Posterior cingulate gyrus (tissue), 11 donors: ENCODE data around the gene STON2.

Experiments used
- DNase-seq, 10 donors: peaks; one replicate each; pipeline versions ENCODE4 v3.0.0 to v3.0.0-alpha.2; 2020 to 2021; ENCODE audit warnings: mixed read lengths in 3 of 10
- intact Hi-C: fragments of 100-400 bp; cut with DNase I; formaldehyde crosslinking; loops from one replicate; pipeline ENCODE4 v1.15.1; 2023

Gene STON2

GRCh38 chr14:81427348-81428058 lies 27.4 kb upstream of the STON2 start:
- no peak for DNase-seq
- intact Hi-C loops: no loop called here

DNA sequence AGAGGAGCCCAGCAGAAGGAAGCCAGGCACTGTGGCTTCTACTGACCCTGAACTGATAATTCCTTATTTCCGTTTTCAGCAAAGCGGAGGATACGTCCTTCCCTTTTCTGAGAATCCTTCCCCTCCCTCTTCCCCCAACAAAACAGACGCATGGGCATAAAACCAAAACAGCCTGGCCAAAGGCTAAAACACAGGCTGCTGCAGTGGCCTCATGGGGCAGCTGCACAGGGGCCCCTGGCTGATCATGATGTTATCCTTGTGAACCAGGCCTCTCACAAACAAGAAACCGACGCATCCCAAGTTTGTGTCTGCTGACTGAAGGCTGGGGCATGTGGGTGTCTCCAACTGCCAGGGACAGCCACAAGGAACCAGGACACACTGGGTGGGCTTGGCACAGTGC lies 23.4 kb upstream of the STON2 start:
- intact Hi-C loops: no loop called here
- no peak for DNase-seq

DNA sequence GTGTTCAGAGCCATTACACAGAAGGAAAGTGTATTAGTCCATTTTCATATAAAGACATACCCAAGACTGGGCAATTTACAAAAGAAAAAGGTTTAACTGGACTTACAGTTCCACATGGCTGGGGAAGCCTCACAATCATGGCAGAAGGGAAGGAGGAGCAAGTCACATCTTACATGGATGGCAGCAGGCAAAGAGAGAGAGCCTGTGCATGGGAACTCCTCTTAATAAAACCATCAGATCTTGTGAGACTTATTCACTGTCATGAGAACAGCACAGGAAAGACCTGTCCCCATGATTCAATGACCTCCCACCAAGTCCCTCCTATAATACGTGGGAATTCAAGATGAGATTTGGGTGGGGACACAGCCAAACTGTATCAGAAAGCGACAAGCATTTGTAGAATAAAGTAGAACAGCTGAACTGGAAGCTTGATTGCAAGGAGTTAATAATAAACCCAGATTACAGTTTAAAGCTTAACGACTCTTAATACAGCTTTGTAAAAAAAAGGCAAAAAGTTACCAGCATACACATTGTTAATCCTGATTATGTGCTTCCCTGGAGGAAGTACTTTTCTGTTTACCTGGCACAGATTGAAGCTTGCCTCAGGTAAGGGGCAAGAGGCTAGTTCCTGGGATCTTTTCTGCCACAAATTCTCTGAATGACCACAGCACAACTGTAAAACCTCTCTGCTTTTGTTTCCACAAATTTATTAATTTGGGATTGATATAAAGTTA lies 18.1 kb upstream of the STON2 start:
- no peak for DNase-seq

GRCh38 chr14:81416981-81417380 lies 16.9 kb upstream of the STON2 start:
- DNase-seq: no peak

More for the DNA sequence above, 18.1 kb upstream of the STON2 start:
- intact Hi-C loops: no loop called here

GRCh38 chr14:81416194-81416952 lies 16.2 kb upstream of the STON2 start:
- intact Hi-C loops: no loop called here
- DNase-seq: peak in 2 of 10 donors; percentile 67 to 78

More at GRCh38 chr14:81416981-81417380, 16.9 kb upstream of the STON2 start:
- intact Hi-C loops: no loop called here

GRCh38 chr14:81415781-81416180 lies 15.7 kb upstream of the STON2 start:
- DNase-seq: no peak
- intact Hi-C loops: no loop called here

DNA sequence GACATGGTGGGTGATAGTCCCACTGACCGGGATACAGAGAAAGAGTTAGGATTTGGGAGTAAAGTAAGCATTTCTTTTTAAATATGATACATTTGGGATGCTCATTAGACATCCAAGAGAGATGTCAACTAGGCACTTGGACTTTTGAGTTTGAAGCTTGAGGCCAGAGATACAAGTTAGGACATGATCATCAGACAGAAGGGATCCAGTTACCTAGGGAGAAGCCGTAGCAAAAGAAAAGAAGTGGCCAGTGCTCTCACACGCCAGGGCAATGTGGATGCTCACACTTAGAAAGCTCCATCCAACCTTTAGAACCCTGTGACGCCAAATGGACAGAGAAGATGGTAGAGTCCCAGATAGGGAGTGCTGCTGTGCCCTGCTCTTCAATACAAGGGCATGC lies 14.0 kb upstream of the STON2 start:
- no peak for DNase-seq
- intact Hi-C loops: no loop called here

GRCh38 chr14:81412779-81413178 lies 12.7 kb upstream of the STON2 start:
- intact Hi-C loops: no loop called here
- DNase-seq: no peak

GRCh38 chr14:81408595-81408994 lies 8.5 kb upstream of the STON2 start:
- DNase-seq: no peak
- intact Hi-C loops: no loop called here

DNA sequence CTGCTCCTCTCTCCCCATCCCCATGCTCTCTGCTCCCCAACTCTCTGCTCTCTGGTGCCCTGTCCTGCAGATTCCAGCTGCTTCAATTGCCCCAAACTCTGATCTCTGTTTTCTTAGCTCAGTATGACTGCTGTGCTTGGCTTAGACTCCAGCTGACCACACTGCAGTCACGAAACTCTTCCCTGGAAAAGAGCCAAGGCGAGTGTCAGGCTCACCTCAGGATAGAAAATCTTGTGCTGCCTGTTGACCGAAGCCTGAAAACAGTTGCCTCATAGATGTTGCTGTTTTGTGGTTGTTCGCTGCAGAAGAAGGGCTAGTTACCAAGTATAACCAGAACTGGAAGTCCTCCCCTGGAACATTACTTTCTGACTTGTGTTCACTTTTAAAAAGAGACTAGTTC lies 6.7 kb upstream of the STON2 start:
- DNase-seq: no peak
- intact Hi-C loops: no loop called here

- intact Hi-C loops: no loop called here
- DNase-seq: no peak
These were observed 2.0 kb upstream of the STON2 start for GRCh38 chr14:81402123-81402495.

GRCh38 chr14:81401420-81402122 lies 1.4 kb upstream of the STON2 start:
- no peak for DNase-seq
- intact Hi-C loops: no loop called here

DNA sequence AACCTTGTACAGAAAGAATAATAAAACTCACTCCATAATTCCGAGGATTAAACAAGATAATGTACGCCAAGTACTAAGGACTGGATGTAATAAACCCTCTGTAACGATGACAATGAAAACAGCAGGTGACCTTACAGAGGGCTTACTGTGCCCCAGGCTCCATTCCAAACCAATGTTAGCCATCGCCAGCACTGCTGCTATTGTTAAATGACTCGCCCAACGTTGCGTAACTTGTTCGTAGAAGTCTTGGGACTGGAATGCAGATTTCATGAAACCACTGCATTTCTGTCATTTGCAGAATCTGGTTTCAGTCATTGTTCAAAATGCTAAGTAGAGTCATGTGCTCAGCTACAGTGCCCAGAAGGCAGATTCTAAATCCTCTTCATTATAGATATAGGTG lies 728 bp upstream of the STON2 start:
- intact Hi-C loops: no loop called here
- no peak for DNase-seq

DNA sequence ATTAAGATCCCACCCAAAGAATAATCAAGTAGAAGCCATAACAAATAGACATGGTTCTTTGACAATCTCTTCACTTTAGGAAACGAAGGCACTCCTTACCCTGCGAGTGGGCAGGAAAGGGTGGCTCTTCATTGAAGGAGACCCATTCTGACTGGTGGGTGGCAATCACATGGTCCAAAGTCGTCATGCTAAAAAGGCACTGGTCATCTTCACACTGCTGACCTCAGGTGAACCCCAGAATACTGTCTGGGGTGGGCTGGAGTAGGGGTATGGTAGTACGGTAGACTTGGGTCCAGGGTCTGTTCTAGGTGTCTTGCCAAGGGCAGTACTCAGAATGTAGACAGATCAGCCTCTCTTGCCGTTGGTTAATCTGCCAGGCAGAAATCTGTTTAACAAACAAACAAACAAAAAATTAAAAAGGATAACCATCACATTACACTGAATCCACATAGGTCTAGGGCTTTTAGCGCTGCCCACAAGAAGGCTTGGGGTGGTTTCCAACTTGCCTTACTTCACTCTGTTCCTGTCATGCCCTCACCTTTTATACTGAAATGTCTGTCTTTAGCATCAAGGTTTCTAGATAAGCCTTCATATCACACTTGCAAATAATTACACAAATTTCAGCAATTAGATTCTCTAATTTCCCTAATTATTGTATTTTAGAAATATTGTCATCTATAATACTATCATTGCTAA lies 1.8 kb downstream of the STON2 start:
- no peak for DNase-seq
- intact Hi-C loops: no loop called here

GRCh38 chr14:81396113-81396512 lies 4.0 kb downstream of the STON2 start:
- DNase-seq: no peak
- intact Hi-C loops: no loop called here

DNA sequence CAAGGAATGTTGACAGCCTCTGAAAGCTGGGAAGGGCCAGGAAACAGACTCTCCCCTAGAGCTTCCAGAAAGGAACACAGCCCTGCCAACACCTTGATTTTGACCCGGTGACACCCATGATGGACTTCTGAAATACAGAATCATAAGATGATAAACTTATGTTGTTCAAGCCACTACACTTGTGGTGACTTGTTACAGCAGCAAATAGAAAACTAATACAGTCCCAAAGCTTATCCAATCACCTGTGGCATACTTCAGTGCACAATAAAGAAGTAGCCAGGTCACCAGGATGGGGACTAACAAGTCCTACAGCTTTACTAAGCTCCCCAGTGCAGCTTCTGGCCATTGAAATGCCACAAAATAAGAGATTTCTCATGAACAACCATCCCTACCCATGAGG lies 5.4 kb downstream of the STON2 start:
- DNase-seq: no peak
- intact Hi-C loops: no loop called here

DNA sequence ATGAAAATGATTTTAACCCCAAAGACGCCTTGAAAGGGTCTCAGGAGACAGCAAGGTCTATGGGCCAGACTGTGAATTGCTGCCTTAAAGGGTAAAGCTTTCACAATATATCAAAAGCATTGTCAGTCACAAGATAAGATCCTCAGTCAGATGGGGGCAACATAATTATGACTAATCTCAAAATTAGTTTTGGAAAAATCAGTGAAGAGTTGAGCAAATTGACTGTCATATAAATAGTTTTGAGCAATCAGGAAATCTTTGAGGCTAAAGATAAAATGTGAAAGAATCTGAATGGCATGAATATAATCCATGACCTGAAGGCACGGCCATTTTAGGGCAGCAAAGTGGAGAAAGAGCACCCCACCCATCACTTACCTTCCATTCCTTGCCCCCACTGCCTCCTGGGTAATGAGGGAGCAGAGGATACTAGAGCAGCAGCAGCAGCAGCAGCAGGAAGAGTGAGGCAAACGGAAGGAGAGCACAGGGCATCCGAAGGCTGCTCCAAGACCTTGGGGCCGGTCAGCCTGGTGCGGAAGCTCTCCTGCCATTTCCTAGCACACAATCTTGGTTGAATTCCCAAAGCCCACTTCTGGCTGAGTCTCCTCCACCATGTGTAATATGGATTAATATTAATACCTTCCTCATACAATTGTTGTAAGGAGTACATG lies 7.0 kb downstream of the STON2 start:
- DNase-seq: no peak
- intact Hi-C loops: no loop called here

GRCh38 chr14:81392052-81392451 lies 8.1 kb downstream of the STON2 start:
- no peak for DNase-seq
- intact Hi-C loops: no loop called here

- DNase-seq: no peak
- intact Hi-C loops: no loop called here
These were observed 9.4 kb downstream of the STON2 start for GRCh38 chr14:81390696-81391095.

- intact Hi-C loops: no loop called here
- no peak for DNase-seq
These were observed 11.8 kb downstream of the STON2 start for GRCh38 chr14:81388336-81388735.
